OCI-LY7 (cell line): Measurements from ENCODE around the gene CCDC60. TPM values are rescaled to one million over a fixed set of nuclear protein-coding genes. Genes with fewer than 3 reads are reported as not detected.
A peak's percentile ranks its signal among the peaks of the same experiment; 100 is the strongest.

Experiments used
- Bru-seq: library from RNA; stranded (reverse); fragments of 400-500 nt; gene quantifications from one replicate; lab custom pipeline; 2021; lab: Mats Ljungman, UMichigan
- BruChase-seq, 2 experiments: library from RNA; stranded (reverse); fragments of 400-500 nt; gene quantifications; one replicate each; lab custom pipeline; 2021; lab: Mats Ljungman, UMichigan
- BruUV-seq: library from RNA; stranded (reverse); fragments of 400-500 nt; replicated peaks from 2 replicates; lab custom pipeline; 2021; lab: Mats Ljungman, UMichigan
- CTCF ChIA-PET: fragments of 300-600 bp; sonication (Branson Sonifier 250); formaldehyde crosslinking; loops from one replicate; lab custom pipeline; 2022; ENCODE audit warnings: antibody characterized with exemption; ENCODE audit not compliant: unreplicated experiment; lab: Charles Lee
- POLR2A ChIA-PET: fragments of 300-600 bp; sonication (Branson Sonifier 250); formaldehyde crosslinking; loops from one replicate; lab custom pipeline; 2022; ENCODE audit warnings: antibody characterized with exemption; lab: Charles Lee
- DNase-seq: peaks from one replicate; pipeline ENCODE4 v3.0.0-alpha.2; 2015; ENCODE audit warnings: low spot score
- H2AFZ ChIP-seq: fragments of 200-600 bp; sonication (generic), shearing (Covaris generic); 2 replicates; pipeline ENCODE4 v1.6.1; 2014; ENCODE audit warnings: mild to moderate bottlenecking, antibody characterized with exemption, low read length, moderate library complexity
- H3K27ac ChIP-seq: fragments of 200-600 bp; sonication (generic); 2 replicates; pipeline ENCODE4 v1.5.1; 2014; ENCODE audit warnings: mixed run types, low read depth, mild to moderate bottlenecking, moderate library complexity, low read length, inconsistent platforms; ENCODE audit not compliant: poor library complexity, severe bottlenecking
- H3K36me3 ChIP-seq: fragments of 200-600 bp; sonication (generic); 2 replicates; pipeline ENCODE4 v1.6.1; 2014; ENCODE audit warnings: mild to moderate bottlenecking, antibody characterized with exemption, low read length, moderate library complexity, mixed read lengths; ENCODE audit not compliant: insufficient read depth
- H3K4me1 ChIP-seq: fragments of 200-600 bp; sonication (generic); 2 replicates; pipeline ENCODE4 v1.5.1; 2014; ENCODE audit warnings: mild to moderate bottlenecking, low read length; ENCODE audit not compliant: insufficient read depth, poor library complexity, severe bottlenecking
- H3K4me2 ChIP-seq: fragments of 200-600 bp; sonication (generic); 2 replicates; pipeline ENCODE4 v1.6.1; 2014; ENCODE audit warnings: mild to moderate bottlenecking, low read length
- H3K4me3 ChIP-seq: fragments of 200-600 bp; sonication (generic); 2 replicates; pipeline ENCODE4 v1.5.1; 2014; ENCODE audit warnings: mild to moderate bottlenecking, low read depth, low read length; ENCODE audit not compliant: poor library complexity, severe bottlenecking
- H3K79me2 ChIP-seq: fragments of 200-600 bp; sonication (generic); 2 replicates; pipeline ENCODE4 v1.6.1; 2016; ENCODE audit warnings: low read depth, mild to moderate bottlenecking, low read length, moderate library complexity, mixed read lengths; ENCODE audit not compliant: insufficient read depth
- H3K9me2 ChIP-seq: fragments of 200-600 bp; sonication (generic); 2 replicates; pipeline ENCODE4 v1.6.1; 2016; ENCODE audit warnings: mild to moderate bottlenecking, low read length, mixed read lengths; ENCODE audit not compliant: insufficient read depth
- H3K9me3 ChIP-seq: fragments of 200-600 bp; sonication (generic); 2 replicates; pipeline ENCODE4 v1.6.1; 2014; ENCODE audit warnings: mild to moderate bottlenecking, mixed run types, low read length, mixed read lengths
- H4K20me1 ChIP-seq: fragments of 200-600 bp; sonication (generic); 2 replicates; pipeline ENCODE4 v1.6.1; 2014; ENCODE audit warnings: mild to moderate bottlenecking, antibody characterized with exemption, low read length, moderate library complexity, mixed read lengths; ENCODE audit not compliant: insufficient read depth
- CTCF ChIP-seq: fragments of 200-600 bp; sonication (generic); conservative IDR thresholded peaks from 2 replicates; pipeline ENCODE4 v1.5.1; 2014; ENCODE audit warnings: mild to moderate bottlenecking, antibody characterized with exemption, low read length, moderate library complexity, mixed read lengths
- EZH2phosphoT487 ChIP-seq: fragments of 200-600 bp; sonication (generic); IDR thresholded peaks from 2 replicates; pipeline ENCODE4 v1.6.1; 2018; ENCODE audit warnings: low read depth, borderline replicate concordance, mild to moderate bottlenecking, mixed run types, antibody characterized with exemption, low read length, moderate library complexity, mixed read lengths
- intact Hi-C: fragments of 100-400 bp; cut with micrococcal nuclease; formaldehyde crosslinking; loops from one replicate; pipeline ENCODE4 v1.10.0; 2022; ENCODE audit not compliant: unreplicated experiment
- long read RNA-seq: library from polyadenylated mRNA; stranded (forward); transcript quantifications from one replicate; pipeline ENCODE4 v2.0.0, GENCODE V29; 2022
- total RNA-seq, 2 experiments: library from RNA; depleted of rRNA in 1 of 2; stranded (reverse); fragments of >200 nt in 1 of 2; shearing (Covaris generic) in 1 of 2; gene quantifications; 2 replicates each; pipeline ENCODE4 v1.2.3, GENCODE V29; 2014 to 2022

Gene CCDC60, protein sequence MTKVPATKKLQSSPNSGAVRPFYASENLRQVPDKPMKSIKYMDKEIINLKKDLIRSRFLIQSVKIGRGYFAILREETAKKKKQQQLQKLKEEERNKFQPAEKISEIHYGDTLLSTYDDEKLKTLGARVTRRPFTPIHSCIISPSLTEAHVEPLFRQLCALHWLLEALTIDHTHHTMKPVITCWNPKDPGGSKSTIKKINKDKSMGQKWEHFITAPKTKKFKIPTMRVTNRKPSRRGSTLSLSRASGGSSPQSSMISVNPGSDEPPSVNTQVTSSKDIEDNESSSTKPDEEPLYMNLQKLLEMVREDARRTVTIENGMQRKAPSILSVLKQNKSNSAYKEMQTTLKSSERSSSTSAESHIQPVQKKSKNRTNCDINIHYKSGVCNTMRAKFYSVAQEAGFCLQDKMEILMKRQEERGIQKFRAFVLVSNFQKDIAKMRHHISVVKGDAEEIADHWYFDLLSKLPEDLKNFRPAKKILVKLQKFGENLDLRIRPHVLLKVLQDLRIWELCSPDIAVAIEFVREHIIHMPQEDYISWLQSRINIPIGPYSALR
- total RNA-seq (2014; rRNA removed; shearing (Covaris generic)) (not detected in 2 replicates), total RNA-seq (2022) (not detected in 2 replicates), Bru-seq, nascent RNA (percentile 1 among the genes with signal in this experiment), BruChase-seq, experiment 1, labeled RNA remaining after a 6-hour chase (not detected), BruChase-seq, experiment 2, labeled RNA remaining after a 2-hour chase (percentile 1 among the genes with signal in this experiment)
- long read RNA-seq, result 0 reads

DNA sequence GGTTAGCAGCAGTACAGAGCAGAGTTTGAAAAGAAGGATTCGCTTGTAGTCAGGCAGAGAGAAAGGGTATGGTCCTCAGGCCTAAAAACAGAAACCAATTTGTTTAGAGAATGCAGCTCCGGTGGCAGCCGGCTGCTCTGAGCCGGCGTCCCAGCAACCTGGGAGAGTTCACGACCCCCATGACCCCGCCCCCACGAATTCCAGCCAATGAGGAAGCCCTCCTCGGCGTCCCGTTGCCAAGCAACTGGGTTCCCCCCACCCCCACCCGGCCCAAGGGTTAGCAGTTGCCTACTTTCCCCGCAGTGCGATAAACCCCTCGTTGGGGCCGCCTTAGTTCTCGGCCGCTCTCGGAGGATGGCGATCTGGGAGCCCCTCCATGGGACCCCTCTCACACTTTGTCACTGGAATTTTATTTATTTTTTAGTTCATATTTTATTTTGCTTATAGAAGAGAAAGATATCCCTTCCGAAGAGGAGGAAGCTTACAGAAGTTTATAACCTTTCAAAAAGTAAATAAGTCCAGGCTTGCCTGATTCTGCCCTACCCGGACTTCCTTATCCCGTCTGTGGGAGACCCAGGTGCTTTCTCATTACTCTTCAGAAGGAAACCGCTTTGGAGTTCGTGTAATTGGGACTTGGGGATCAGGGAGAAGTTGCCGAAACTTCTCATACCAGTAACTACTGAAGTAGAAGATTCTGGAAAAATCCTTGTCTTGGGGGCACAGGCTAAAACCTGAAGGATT is at the start of gene CCDC60:
CCDC60 (plus strand) TSS at position 300 of the 741 bp plus-strand sequence. CDS start 448 bp downstream, outside the sequence.
- CTCF ChIA-PET, result no interaction called here
- no peaks in the 10 kb centered on the region for H3K9me3 ChIP-seq
- H3K9me2 ChIP-seq, result no peaks in the 10 kb centered on the region
- no peak within 1 kb of the TSS for H3K4me2 ChIP-seq
- H3K27ac ChIP-seq, result no peak within 1 kb of the TSS
- H3K36me3 ChIP-seq, result no peaks in the 10 kb centered on the region
- no peak for DNase-seq
- H3K4me1 ChIP-seq, result no peaks in the 10 kb centered on the region
- no TSS peak for BruUV-seq
- intact Hi-C loops, result no loop called here
- no peak within 1 kb of the TSS for H3K4me3 ChIP-seq
- TF ChIP-seq CTCF, result no peak
- H2AFZ ChIP-seq, result no peak within 1 kb of the TSS
- H3K79me2 ChIP-seq, result no peaks in the 10 kb centered on the region
- H4K20me1 ChIP-seq, result no peaks in the 10 kb centered on the region
- POLR2A ChIA-PET, result no interaction called here

DNA sequence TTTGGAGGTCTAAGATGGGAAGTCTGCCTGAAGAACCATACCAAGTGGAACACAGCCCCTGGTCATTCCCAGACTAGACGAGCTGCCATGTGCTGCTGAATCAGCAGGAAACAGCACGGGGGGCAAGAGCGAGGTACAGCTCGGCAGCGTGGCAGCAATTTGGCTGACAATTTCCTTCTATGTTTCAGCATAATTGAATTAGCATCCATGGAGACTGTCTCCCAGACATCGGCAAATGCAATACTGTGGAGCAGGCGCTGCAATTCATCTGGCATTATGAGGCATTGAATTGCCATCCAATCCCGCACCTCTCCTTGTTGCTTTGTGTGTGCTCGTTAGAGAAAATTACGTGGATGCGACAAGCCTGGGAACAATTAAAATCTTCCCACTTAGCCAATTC is 46.0 kb upstream of the CCDC60 start:
- Histone ChIP-seq H4K20me1 (no peaks in the 10 kb centered on the region), H3K4me1 (no peaks in the 10 kb centered on the region), H3K9me3 (no peaks in the 10 kb centered on the region), H3K9me2 (no peaks in the 10 kb centered on the region), H3K36me3 (no peaks in the 10 kb centered on the region), H3K4me2 (no peak overlapping the region), H3K4me3 (no peak overlapping the region), H2AFZ (no peak overlapping the region), H3K79me2 (no peaks in the 10 kb centered on the region), H3K27ac (no peak overlapping the region)
- ChIA-PET POLR2A (no interaction called here), CTCF (no interaction called here)
- no peak for DNase-seq
- TF ChIP-seq EZH2phosphoT487 (no peak), CTCF (no peak)
- intact Hi-C loops, result no loop called here
- no TSS peak for BruUV-seq
